HL-60 (cell line): Measurements from ENCODE around the gene FCGBP.
"Not testable (repeated sequence)": the region's sequence is repeated elsewhere in the genome, so short reads cannot be mapped to it uniquely, and the experiment has no call there.

ENCODE experiments used
- CTCF ChIP-seq: IDR thresholded peaks from one replicate; pipeline ENCODE4 v1.5.1; 2011; ENCODE audit warnings: low read length, control low read depth, inconsistent platforms; ENCODE audit not compliant: insufficient read depth
- GABPA ChIP-seq: IDR thresholded peaks from 2 replicates; pipeline ENCODE4 v1.6.1; 2012; ENCODE audit warnings: low read depth
- POLR2AphosphoS5 ChIP-seq: IDR thresholded peaks from 2 replicates; pipeline ENCODE4 v1.6.1; 2012; ENCODE audit warnings: low read depth
- SPI1 ChIP-seq: IDR thresholded peaks from 2 replicates; pipeline ENCODE4 v1.6.1; 2012; ENCODE audit warnings: low read depth, mild to moderate bottlenecking, borderline replicate concordance

DNA sequence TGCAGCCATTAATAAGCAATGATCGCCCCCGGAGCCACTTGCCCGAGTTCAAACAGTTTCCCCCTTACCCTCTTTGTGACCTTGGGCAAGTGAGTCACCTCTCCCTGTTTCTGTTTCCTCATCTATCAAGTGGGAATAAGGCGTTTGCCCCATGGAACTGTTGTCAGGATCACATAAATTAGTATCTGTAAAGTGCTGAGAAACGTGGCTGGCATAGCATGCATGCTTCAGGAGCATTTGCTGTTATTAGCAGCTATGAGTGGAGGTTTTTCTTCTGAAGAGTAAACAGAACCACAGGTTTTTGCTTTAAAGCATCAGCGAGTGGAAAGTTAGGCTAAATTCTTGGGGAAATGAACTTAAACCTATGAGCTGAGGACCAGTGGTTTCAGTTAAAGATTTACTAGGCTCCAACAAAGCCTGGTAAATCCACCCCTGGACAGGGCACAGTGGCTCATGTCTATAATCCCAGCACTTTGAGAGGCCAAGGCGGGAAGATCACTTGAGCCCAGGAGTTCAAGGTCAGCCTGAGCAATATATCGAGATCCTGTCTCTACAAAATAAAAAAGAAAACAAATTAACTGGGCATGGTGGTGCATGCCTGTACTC, 30.8 kb downstream of the FCGBP start:
- TF ChIP-seq GABPA, CTCF, SPI1, POLR2AphosphoS5: not testable (repeated sequence)
